Panc1 (cell line): ENCODE data around the gene FGD3.

Source experiments
- CTCF ChIP-seq: fragments of 450-650 bp; IDR thresholded peaks from 2 replicates; pipeline ENCODE4 v1.5.1; 2017; ENCODE audit warnings: mild to moderate bottlenecking
- POLR2AphosphoS5 ChIP-seq: IDR thresholded peaks from 2 replicates; pipeline ENCODE4 v1.6.1; 2012; ENCODE audit warnings: mild to moderate bottlenecking, low read depth, low read length, moderate library complexity
- REST ChIP-seq, 2 experiments: IDR thresholded peaks; 2 replicates each; pipeline ENCODE4 v1.6.1; 2011 to 2012; ENCODE audit warnings: low read depth in 2 of 2, control low read depth in 1 of 2, low read length in 1 of 2, mild to moderate bottlenecking in 1 of 2, moderate library complexity in 1 of 2; ENCODE audit not compliant: insufficient read depth in 1 of 2
- TCF7L2 ChIP-seq: IDR thresholded peaks from 2 replicates; pipeline ENCODE4 v1.6.1; 2011; ENCODE audit warnings: mild to moderate bottlenecking, low read depth, low read length, inconsistent platforms

GRCh38 chr9:92989561-92989960 lies 42.2 kb downstream of the FGD3 start:
- no peak for TF ChIP-seq TCF7L2
- no peak for TF ChIP-seq CTCF
- no peak for TF ChIP-seq POLR2AphosphoS5
- no peak for TF ChIP-seq REST (IDR thresholded peaks at IDR 0.05; ENCODE audit: insufficient read depth in 1 of 2, low read depth in 2 of 2, low read length in 1 of 2)
